NCI-H1417 (cell line): Measurements from ENCODE around the gene KRTAP10-1.

Experiments used
- DNase-seq, 3 experiments: peaks; one replicate each; lab custom pipeline; 2025; lab: John Stamatoyannopoulos, UW

Gene KRTAP10-1

GRCh38 chr21:44548922-44549321 is 8.9 kb upstream of the KRTAP10-1 start:
- no peak for DNase-seq

- DNase-seq, result no peak
Measured at GRCh38 chr21:44548381-44548780, 8.4 kb upstream of the KRTAP10-1 start.

- DNase-seq, result no peak
Measured at GRCh38 chr21:44547656-44548331, 7.8 kb upstream of the KRTAP10-1 start.

GRCh38 chr21:44544566-44544965 is 4.6 kb upstream of the KRTAP10-1 start:
- no peak for DNase-seq

- no peak for DNase-seq
Measured at GRCh38 chr21:44542716-44543115, 2.7 kb upstream of the KRTAP10-1 start.

- DNase-seq, result no peak
Measured at GRCh38 chr21:44540741-44541288, 820 bp upstream of the KRTAP10-1 start.

- DNase-seq, result no peak
Measured at GRCh38 chr21:44539046-44539445, 949 bp downstream of the KRTAP10-1 start.

- no peak for DNase-seq
Measured at GRCh38 chr21:44537930-44538911, 1.8 kb downstream of the KRTAP10-1 start.

- DNase-seq, result no peak
Measured at GRCh38 chr21:44535963-44536362, 4.0 kb downstream of the KRTAP10-1 start.

- no peak for DNase-seq
Measured at GRCh38 chr21:44534688-44535087, 5.3 kb downstream of the KRTAP10-1 start.

GRCh38 chr21:44533891-44534627 is 5.9 kb downstream of the KRTAP10-1 start:
- no peak for DNase-seq

GRCh38 chr21:44533121-44533890 is 6.7 kb downstream of the KRTAP10-1 start:
- DNase-seq, result no peak

- DNase-seq, result no peak
Measured at GRCh38 chr21:44532712-44533111, 7.3 kb downstream of the KRTAP10-1 start.

GRCh38 chr21:44531606-44532564 is 8.1 kb downstream of the KRTAP10-1 start:
- no peak for DNase-seq

GRCh38 chr21:44530903-44531605 is 8.9 kb downstream of the KRTAP10-1 start:
- DNase-seq, result no peak

- DNase-seq, result no peak
Measured at GRCh38 chr21:44530221-44530902, 9.6 kb downstream of the KRTAP10-1 start.

GRCh38 chr21:44529503-44530125 is 10.4 kb downstream of the KRTAP10-1 start:
- DNase-seq, result no peak

GRCh38 chr21:44529011-44529421 is 11.0 kb downstream of the KRTAP10-1 start:
- DNase-seq, result no peak
